Activated naive CD8-positive, alpha-beta T cell treated with anti-CD3 and anti-CD28 coated beads, Interleukin-2, amount 10 ng/mL, durations not matched to agents 7 days and 5 days (primary cell): ENCODE results near the gene BATF3. TPM values are rescaled to one million over a fixed set of nuclear protein-coding genes. Genes with fewer than 3 reads are reported as not detected.
A peak's percentile ranks its signal among the peaks of the same experiment; 100 is the strongest.
"Not testable (repeated sequence)": the region's sequence is repeated elsewhere in the genome, so short reads cannot be mapped to it uniquely, and the experiment has no call there.

Experiments used
- ATAC-seq: fragments of 150-1000 bp; cut with Tn5 transposase; one replicate; pipeline ENCODE4 v1.10.0; 2021; ENCODE audit warnings: low read depth, moderate library complexity
- POLR2A ChIA-PET: fragments of 350-600 bp; sonication (Branson Sonifier 250); formaldehyde crosslinking; loops from one replicate; lab custom pipeline; 2021; ENCODE audit warnings: antibody characterized with exemption; lab: Charles Lee
- DNase-seq: peaks from one replicate; pipeline ENCODE4 v3.0.0; 2021
- H3K27ac Mint-ChIP-seq: one replicate; pipeline ENCODE4 v1.8.0; 2022; ENCODE audit warnings: mild to moderate bottlenecking, mixed read lengths
- H3K27me3 Mint-ChIP-seq: one replicate; pipeline ENCODE4 v1.8.0; 2022; ENCODE audit warnings: mild to moderate bottlenecking, moderate library complexity, mixed read lengths
- H3K36me3 Mint-ChIP-seq: one replicate; pipeline ENCODE4 v1.8.0; 2021; ENCODE audit warnings: mild to moderate bottlenecking, mixed read lengths
- H3K4me1 Mint-ChIP-seq: one replicate; pipeline ENCODE4 v1.8.0; 2021; ENCODE audit warnings: mixed read lengths
- H3K4me3 Mint-ChIP-seq: one replicate; pipeline ENCODE4 v1.8.0; 2022; ENCODE audit warnings: mild to moderate bottlenecking, moderate library complexity, mixed read lengths
- H3K9me3 Mint-ChIP-seq: one replicate; pipeline ENCODE4 v1.8.0; 2021; ENCODE audit warnings: mixed read lengths
- total RNA-seq, 2 experiments: library from RNA; stranded (reverse); gene quantifications; one replicate each; pipeline ENCODE4 v1.2.3, GENCODE V29; 2021

Gene BATF3
- total RNA-seq, 2 experiments from 2014 or later = 9.8 to 13.2 TPM

- Mint-ChIP-seq H3K4me3 (no peak overlapping the region), H3K36me3 (peaks cover 1% of the 10 kb centered on the region), H3K27ac (no peak overlapping the region), H3K27me3 (peaks cover 22% of the 10 kb centered on the region), H3K4me1 (peaks cover 10% of the 10 kb centered on the region), H3K9me3 (no peaks in the 10 kb centered on the region)
- DNase-seq (no peak), ATAC-seq (no peak)
- POLR2A ChIA-PET = no interaction called here
These were observed 57.7 kb downstream of the BATF3 start for GRCh38 chr1:212641956-212642355.

- Mint-ChIP-seq H3K4me1 (peaks cover 26% of the 10 kb centered on the region), H3K9me3 (no peaks in the 10 kb centered on the region), H3K36me3 (peaks cover 1% of the 10 kb centered on the region), H3K27ac (no peak overlapping the region), H3K4me3 (no peak overlapping the region), H3K27me3 (peaks cover 21% of the 10 kb centered on the region)
- DNase-seq (no peak), ATAC-seq (no peak)
- POLR2A ChIA-PET = interaction anchor here (0.7 kb wide), 1 partner anchor 32 kb away, joined by 4 read pairs; the partner anchor contains the start of gene ATF3
These were observed 59.3 kb downstream of the BATF3 start for GRCh38 chr1:212640223-212640878.

GRCh38 chr1:212639524-212639923 is 60.1 kb downstream of the BATF3 start:
- H3K36me3 Mint-ChIP-seq, DNase-seq, H3K9me3 Mint-ChIP-seq, ATAC-seq, H3K4me3 Mint-ChIP-seq, H3K27ac Mint-ChIP-seq: not testable (repeated sequence)
- POLR2A ChIA-PET = interaction anchor here (0.7 kb wide), 1 partner anchor 17 kb away, joined by 3 read pairs; no protein-coding TSS in a partner anchor
- peaks cover 19% of the 10 kb centered on the region for H3K27me3 Mint-ChIP-seq
- peaks cover 31% of the 10 kb centered on the region for H3K4me1 Mint-ChIP-seq

- POLR2A ChIA-PET = no interaction called here
- H3K27ac Mint-ChIP-seq = no peak overlapping the region
- peaks cover 8% of the 10 kb centered on the region for H3K36me3 Mint-ChIP-seq
- peaks cover 31% of the 10 kb centered on the region for H3K4me1 Mint-ChIP-seq
- DNase-seq (no peak), ATAC-seq (no peak)
- H3K27me3 Mint-ChIP-seq = peaks cover 19% of the 10 kb centered on the region
- H3K4me3 Mint-ChIP-seq = no peak overlapping the region
- peaks cover 3% of the 10 kb centered on the region for H3K9me3 Mint-ChIP-seq
These were observed 61.0 kb downstream of the BATF3 start for GRCh38 chr1:212638492-212639151.

GRCh38 chr1:212637902-212638301 is 61.7 kb downstream of the BATF3 start:
- Mint-ChIP-seq H3K36me3 (peaks cover 8% of the 10 kb centered on the region), H3K4me3 (no peak overlapping the region), H3K27me3 (peaks cover 19% of the 10 kb centered on the region), H3K9me3 (peaks cover 3% of the 10 kb centered on the region), H3K4me1 (peaks cover 31% of the 10 kb centered on the region), H3K27ac (peak overlapping the region; percentile 26)
- POLR2A ChIA-PET = no interaction called here
- DNase-seq (no peak), ATAC-seq (no peak)

Other genes starting within 250 kb of the BATF3 start
- gene ATF3, start 91.1 kb downstream of the BATF3 start, total RNA-seq = 10 to 100 TPM; 13.1 to 13.8 TPM
- 10 to 100 TPM; 38.1 to 38.2 TPM for gene NSL1, start 91.9 kb upstream of the BATF3 start, total RNA-seq
- 10 to 100 TPM; 13.9 to 18.6 TPM for gene TATDN3, start 92.1 kb upstream of the BATF3 start, total RNA-seq
- gene SPATA45, start 147.8 kb upstream of the BATF3 start, total RNA-seq = not detected
- gene FLVCR1, start 158.4 kb upstream of the BATF3 start, total RNA-seq = 10 to 100 TPM; 10.6 to 12.9 TPM